HG02678 (cell line): ENCODE data around the gene DHRS3.
"Not testable (repeated sequence)": the region's sequence is repeated elsewhere in the genome, so short reads cannot be mapped to it uniquely, and the experiment has no call there.

ENCODE experiments used
- ATAC-seq: cut with Tn5 transposase; IDR thresholded peaks from one replicate; pipeline ENCODE4 v1.9.1; 2021; ENCODE audit warnings: mild to moderate bottlenecking, moderate library complexity; ENCODE audit not compliant: unreplicated experiment

The DHRS3 gene

DNA sequence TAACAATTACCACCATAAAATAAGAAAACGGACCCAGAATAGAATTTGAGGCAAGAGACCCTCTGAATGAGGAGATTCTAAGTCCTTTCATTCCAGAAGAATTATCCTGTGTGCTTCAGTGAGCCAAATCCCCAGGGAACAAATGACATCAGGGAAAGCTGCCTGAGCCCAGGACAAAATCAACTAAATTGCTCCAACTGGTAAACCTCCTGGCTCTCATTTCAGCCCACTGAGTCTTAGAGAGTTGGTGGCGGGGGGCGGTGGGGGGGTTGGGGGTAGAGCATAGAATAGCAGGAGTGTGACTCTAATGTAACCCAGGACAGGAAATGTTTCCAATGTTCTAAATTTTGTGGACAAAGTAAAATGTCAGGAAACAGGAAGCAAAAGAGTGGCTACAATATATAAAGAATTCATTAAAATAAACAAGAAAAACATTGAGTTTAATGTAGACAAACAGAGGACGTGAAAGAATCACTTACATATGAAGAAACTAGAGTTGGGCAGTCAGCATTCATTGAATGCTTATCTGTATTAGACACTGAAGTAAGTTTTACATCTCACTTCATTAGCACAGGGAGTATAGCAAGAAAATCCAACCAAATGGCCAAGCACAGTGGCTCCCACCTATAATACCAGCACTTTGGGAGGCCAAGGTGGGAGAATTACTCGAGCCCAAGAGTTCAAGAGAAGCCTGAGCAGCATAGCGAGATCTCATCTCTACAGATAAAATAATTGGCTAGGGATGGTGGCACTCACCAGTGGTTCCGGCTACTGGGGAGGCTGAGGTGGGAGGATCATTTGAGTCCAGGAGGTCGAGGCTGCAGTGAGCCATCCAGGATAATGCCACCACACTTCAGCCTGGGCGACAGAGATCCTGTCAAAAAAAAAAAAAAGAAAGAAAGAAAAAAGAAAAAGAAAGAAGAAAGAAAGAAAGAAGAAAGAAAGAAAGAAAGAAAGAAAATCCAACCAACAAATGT lies 75.1 kb downstream of the DHRS3 start:
- no peak for ATAC-seq

DNA sequence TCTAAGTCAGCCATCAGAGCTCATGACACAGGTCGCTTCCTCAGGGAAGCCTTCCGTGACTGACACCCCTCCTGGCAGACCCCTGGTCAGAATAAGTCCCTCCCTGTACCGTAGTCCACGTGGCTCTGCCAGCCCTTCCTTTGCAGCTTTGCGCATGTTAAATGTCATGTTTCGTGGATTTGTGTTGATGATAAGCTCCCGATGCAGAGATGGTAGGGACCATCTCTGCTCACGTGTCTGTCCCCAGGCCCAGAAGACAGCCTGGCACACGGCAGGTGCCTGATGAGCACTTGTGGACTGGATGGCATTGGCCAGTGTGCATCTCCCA lies 75.9 kb downstream of the DHRS3 start:
- no peak for ATAC-seq

DNA sequence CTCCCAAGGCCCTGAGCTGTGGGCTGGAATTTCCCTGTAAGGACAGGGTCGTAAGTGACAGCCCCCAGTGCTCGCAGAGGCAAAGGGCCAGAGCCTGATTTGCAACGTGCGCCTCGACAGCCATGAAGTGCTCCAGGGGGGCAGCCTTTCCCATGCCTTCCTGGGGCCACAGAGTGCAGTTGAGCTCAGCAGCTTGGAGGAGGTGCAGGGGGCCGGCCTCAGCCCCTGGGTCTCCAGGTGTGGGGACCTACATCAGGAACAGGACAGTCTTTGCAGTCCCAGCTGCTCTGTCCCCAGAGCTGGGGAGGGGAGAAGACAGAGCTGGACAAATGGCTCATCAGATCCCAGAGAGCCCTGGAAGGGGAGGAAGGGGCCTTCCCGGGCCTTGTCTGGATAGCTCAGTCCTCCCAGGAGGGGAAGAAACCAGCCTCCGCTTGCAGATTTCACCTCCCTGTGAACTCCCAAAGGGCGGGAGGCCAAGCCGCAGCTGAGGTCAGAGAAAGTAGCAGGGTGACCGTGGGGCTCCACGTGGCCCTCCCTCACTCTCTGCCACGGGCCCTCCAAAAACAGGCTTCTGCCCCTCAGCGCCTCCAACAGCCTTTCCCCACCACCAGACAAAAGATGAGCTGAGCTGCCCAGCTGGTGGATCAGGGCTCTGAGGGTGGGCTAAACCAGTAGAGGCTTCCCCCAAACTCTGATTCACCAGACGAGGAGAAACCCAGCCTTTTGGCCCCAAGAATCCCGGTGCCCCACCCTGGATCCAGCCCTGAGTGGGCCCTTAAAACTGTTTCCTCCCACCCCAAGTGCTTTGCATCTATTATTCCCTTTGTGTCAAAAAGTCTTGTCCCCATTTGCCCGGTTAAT lies 76.5 kb downstream of the DHRS3 start:
- no peak for ATAC-seq

DNA sequence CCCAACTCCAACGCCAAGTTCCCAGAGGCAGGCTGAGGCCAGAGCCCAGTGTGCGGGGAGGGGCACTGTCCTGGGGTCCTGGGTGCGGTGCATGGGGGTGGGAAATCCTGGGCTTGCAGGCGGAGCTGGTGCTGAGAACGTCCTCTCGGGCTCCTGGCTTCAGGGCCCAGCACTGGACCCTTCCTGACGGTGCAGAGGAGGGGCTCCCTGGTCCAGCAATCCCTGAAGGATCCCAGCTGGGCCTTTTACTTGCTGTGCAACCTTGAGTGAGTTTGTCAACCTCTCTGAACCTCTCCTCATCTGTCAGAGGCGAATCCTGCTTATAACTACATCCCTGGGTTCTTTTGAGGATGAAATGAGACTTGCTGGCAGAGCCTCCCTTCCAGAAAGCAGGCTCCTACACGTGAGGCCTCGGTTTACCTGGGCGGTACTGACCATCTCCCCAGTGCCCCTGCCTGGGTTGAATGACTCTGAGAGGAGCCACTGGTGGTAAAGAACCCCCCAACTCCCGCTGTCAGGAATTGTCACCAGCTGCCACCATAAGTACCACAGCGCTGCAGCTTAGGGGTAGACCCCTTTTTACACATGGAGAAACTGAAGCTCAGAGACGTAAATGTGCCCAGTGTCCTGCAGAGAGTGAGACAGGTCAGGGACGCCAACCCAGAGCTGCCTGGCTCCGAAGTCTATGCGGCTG lies 77.3 kb downstream of the DHRS3 start:
- no peak for ATAC-seq

DNA sequence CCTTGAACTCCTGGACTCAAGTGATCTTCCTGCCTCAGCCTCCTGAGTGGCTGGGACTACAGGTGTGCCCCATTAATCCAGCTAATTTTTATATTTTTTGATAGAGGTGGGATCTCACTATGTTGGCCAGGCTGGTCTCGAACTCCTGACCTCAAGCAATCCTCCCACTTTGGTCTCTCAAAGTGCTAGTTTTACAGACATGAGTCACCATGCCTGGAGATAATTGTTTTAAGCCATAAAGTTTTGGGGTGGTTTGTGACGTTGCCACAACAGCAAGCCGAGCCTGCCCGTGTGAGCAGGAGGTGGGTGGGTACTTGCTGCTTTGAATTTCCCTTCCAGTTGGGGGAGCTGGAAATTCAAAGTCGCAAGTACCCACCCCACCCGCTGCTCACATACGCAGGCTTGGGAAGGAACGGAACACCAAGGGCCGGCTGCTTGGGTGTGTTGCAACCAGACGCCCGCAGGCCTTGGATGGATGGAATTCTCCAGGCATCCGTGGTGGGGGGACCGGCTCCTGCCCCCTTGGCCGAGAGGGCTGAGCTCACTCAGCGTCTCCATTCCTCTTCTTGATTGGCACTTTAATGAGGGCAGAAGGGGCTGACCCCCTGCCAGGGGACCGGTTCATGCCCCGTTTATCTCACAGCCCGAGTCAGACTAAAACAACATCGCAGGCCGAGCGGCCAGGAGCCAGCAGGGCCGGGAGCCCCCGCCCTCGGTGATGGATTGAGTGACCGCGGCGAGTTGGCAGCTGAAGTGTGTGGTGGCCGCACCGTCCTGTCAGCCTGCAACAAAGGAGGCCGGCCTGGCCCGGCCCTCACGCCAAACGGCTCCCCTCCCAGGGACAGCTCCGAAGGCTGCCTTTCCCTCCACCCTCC lies 78.1 kb downstream of the DHRS3 start:
- ATAC-seq = no peak

DNA sequence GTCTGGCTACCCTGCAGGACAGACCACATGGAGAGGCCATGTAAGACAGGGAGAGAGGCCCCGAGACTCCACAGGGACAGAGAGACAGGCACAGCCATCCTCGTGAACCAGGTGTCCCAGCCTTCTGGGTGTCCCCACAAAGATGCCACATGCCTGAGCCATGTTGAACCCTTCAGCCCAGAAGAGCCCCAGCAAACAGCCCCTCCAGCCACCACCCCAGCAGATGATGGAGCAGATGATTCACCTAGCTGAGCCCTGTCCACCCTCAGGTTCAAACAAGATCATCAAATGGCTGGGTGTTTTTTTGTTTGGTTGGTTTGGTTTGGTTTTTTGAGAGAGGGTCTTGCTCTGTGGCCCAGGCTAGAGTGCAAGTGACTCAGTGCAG lies 78.7 kb downstream of the DHRS3 start:
- ATAC-seq = no peak

DNA sequence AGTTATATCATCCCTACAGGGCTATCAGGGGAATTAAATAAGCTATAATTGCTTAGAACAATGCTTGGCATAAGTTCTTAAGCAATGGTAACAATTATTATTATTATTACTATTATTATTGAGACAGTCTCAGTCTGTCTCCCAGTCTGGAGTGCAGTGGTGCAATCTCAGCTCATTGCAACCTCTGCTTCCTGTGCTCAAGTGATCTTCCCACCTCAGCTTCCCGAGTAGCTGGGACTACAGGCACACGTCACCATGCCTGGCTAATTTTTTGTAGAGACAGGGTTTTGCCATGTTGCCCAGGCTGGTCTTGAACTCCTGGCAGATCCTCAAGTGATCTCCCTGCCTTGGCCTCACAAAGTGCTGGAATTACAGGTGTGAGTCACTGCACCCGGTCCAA lies 79.5 kb downstream of the DHRS3 start:
- not testable (repeated sequence) for ATAC-seq

DNA sequence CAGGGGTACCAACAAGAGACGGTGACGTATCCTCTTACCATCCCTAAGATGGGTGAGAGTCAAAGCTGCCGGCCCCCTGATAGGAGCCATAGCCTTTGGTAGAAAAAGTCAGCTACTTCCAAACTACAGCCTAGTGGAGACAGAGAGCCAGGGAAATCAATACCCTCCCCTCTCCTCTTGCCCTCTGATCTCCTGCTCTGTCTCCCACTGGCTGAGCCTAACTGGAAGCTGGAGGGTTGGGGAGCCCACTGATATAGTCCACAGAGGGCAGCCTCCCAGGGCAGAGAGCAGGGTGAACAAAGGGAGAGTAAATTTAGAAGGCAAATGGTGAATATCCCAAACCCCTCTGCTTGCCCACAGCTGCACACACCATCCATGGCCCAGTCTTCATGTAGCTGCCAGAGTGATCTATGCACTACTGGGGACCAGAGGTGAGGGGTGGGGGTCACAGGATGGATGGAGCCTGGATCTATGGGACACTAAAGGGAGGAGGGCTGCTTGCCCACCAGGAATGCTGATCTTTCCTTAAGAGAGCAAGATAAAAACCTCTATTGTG lies 80.0 kb downstream of the DHRS3 start:
- no peak for ATAC-seq

DNA sequence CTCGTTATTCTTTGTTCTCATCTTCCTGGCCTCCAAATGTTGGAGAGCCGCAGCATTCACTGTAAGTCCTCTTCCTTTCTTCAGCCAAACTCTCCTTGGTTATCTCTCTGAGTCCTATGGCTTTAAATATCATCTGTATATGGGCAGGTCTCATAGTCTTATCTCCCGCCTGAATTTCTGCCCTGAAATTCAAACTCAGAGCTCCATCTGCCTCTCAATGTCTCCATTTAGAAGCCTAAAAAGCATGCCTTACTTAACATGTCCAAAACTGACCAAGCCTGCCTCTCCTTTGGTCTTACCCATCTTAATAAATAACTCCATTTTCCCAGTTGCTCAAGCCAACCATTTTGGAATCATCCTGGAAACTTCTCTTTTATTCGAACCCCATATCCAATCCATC lies 80.7 kb downstream of the DHRS3 start:
- no peak for ATAC-seq

DNA sequence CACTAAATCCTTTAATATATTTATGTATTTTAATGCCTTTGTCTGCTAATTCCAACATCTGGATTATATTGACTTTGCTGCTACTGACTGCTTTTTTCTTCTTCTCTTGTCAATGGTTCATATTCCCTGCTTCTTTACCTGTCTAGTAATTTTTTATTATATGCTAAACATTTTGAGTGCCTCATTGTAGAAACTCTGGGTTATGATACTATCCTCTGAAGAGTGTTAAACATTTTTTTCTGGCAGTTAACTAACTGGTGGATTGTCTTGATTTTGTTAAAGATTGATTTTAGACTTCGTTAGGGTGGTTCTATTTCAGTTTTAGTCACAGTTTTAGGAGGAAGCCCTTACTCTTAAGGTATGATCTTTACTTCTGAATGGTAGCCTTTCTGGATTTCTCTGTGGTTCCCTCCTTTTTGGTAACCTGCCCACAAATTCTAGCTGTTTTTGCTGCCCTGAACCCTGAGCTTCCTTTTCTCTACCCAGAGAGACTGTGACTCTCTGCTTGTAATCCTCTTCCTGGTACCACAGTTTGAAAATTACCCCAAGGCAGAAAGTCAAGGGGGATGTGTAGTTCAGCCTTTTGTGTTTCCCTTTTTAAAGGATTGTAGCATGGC lies 81.9 kb downstream of the DHRS3 start:
- no peak for ATAC-seq

DNA sequence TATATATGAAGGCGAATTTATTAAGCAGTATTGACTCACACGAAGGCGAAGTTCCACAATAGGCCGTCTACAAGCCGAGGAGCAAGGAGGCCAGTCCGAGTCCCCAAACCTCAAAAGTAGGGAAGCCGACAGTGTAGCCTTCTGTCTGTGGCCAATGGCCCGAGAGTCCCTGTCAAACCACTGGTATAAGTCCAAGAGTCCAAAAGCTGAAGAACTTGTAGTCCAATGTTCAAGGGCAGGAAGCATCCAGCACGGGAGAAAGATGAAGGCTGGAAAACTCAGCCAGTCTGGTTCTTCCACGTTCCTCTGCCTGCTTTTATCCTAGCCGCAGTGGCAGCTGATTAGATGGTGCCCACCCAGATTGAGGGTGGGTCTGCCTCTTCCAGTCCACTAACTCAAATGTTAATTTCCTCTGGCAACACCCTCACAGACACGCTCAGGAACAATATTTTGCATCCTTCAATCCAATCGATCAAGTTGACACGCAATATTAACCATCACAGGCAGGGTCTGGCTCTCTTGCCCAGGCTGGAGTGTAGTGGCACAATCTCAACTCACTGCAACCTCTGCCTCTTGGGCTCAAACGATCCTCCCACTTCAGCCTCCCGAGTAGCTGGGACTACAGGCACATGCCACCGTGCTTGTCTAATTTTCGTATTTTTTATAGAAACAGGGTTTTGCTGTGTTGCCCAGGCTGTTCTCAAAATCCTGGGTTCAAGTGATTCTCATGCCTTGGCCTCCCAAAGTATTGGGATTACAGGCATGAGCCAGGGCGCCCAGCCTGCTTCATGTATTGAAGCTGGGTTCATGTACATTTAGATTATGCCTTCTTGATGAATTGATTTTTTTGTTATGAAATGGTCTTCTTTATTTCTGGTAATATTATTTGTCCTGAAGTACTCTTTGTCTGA lies 85.3 kb downstream of the DHRS3 start:
- ATAC-seq = no peak

DNA sequence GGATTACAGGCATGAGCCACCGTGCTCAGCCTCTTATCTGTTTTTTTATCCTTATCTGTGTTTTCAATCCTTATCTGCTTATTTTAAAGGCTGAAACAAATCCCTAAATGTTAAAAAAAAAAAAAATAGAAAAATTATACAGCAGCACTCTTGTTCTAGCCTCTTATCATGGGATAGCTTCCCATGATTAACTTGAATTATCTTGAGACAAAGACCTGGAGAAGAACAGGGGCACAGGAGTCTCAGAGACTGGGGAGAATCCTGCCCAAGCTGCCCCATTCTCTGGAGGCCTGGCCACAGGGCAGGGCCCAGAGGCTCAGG lies 86.9 kb downstream of the DHRS3 start:
- no peak for ATAC-seq

DNA sequence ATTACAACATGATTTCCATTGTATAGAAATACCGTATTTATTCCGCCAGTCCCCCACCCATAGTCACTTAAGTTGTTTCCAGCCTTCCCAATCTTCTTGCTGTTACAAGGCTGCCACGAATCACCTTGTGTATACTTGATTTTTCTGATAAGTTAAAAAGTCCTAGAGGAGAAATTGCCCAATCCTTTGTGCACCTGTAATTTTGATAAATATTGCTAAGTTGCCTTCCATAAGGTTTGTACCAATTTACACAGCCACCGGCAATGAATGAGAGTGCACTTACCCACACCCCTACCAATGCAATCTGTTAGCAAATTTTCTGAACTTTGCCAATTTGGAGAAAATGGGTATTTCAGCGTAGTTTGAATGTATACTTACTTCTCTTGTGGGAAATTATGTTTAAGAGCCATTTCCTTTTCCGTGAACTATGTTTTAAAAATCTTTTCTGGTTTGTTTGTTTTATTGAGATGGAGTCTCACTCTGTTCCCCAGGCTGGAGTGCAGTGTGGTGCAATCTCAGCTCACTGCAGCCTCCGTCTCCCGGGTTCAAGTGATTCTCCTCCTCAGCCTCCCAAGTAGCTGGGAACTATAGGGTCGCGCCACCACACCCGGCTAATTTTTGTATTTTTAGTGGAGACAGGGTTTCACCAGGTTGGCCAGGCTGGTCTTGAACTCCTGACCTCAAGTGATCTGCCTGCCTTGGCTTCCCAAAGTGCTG lies 87.4 kb downstream of the DHRS3 start:
- no peak for ATAC-seq

DNA sequence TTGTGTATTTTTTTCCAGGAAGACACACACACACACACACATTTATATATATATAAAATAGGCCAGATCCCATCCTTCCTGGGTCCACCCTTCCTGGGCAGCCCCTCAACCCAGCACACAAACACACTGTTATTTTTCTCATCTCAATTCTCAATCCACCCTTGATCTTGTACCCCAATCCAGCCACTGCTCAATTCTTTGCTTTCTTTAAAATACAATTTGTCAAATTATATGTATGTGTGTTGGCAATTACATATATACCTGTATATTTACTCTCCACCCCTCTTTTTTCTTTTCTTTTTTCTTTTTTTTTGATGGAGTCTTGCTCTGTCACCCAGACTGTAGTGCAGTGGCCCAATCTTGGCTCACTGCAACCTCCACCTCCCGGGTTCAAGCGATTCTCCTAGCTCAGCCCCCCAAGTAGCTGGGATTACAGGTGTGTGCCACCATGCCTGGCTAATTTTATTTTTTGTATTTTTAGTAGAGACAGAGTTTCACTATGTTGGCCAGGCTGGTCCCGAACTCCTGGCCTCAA lies 88.3 kb downstream of the DHRS3 start:
- no peak for ATAC-seq

DNA sequence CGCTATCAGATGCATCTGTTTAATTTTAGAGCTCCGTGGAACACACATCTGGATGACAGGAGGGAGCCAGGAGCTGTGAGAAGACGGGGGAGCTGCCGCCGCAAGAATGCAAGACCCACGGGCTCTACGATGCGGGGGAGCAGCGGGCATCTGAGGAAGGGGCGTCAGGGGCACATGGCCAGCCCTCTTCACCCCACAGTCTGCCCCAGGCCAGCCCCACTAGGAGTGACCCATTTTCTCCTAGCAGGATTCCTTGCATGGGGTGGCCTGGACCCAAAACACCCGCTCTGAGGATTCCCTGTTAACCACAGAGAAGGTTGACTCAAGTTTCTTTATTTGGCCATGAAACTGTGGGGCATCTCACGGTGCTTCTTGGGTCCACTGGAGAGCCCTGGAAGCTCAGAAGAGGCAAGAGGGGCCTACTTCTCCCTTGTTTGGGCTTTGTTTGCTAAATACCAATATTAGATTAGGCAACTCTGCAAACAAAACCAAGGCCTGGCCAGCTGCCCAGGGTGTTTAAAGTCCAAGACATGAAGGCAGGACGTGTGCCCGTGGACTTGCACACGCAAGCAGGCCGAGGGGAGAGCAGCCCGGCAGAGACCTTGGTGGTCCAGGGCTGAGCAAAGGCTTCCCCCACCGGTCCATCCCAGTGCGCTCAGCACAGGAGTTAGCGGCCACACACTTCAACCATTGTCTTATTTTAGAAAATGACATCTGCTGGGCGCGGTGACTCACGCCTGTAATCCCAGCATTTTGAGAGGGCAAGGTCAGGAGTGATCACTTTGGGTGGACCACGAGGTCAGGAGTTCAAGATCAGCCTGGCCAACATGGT lies 89.8 kb downstream of the DHRS3 start:
- ATAC-seq = no peak

DNA sequence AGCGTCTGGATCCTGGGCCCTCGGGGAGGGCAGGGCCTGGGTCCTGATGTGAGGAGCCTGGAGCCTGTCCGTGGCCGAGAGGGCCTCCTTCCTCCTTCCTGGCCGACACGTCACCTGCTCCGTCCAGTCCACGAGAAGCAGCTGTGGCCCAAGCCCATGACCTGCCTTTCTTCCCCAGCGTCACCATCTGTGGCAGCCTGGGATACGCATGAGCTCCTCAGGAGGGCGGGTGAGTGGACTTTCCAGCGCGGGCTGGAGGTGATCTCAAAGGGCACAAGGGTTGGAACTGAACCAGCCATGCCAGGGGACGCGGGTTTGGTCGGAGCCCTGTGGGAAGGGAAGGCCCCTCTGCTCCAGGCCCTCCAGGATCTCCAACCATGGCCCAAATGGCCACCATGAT lies 90.4 kb downstream of the DHRS3 start:
- ATAC-seq = no peak
